ENCODE results near the gene DAD1. TPM values are rescaled to one million over a fixed set of nuclear protein-coding genes. Genes with fewer than 3 reads are reported as not detected.
"Not testable (repeated sequence)": the region's sequence is repeated elsewhere in the genome, so short reads cannot be mapped to it uniquely, and the experiment has no call there.

Gene DAD1
- total RNA-seq, 2 donors from 2014 or later, result 91.3 to 104 TPM

GRCh38 chr14:22569106-22569736, 19.8 kb downstream of the DAD1 start:
- Histone ChIP-seq H3K27ac (no peak overlapping the region), H3K4me1 (peaks cover 35% of the 10 kb centered on the region), H3K36me3 (replicated peaks in 1 of 2; ENCODE audit: insufficient read depth in 1 of 2, low read depth in 2 of 2) (peaks cover 0 to 13% of the 10 kb centered on the region in 2 donors), H3K9me3 (no peaks in the 10 kb centered on the region), H3K4me3 (no peak overlapping the region), H3K27me3 (no peaks in the 10 kb centered on the region)
- intact Hi-C loops (cut with DNase I), result loop anchor here (5.0 kb wide), 1 partner anchor 83 kb away; no protein-coding TSS in a partner anchor
- no peak for DNase-seq
- TF ChIP-seq CTCF (IDR thresholded peaks at IDR 0.05) (no peak), POLR2A (IDR thresholded peaks at IDR 0.05) (no peak)
- 70 to 78% methylated on average over 6 of the region's 6 CpGs for WGBS, 2 donors
- no peak for ATAC-seq

GRCh38 chr14:22567437-22567836, 21.6 kb downstream of the DAD1 start:
- ATAC-seq (no peak), DNase-seq (no peak)
- intact Hi-C loops (cut with DNase I), result loop anchor here (5.0 kb wide), 1 partner anchor 85 kb away; no protein-coding TSS in a partner anchor
- H3K27me3 ChIP-seq, result no peaks in the 10 kb centered on the region
- 70 to 88% methylated on average over 1 of the region's 1 CpG for WGBS, 2 donors
- peaks cover 34% of the 10 kb centered on the region for H3K4me1 ChIP-seq
- peaks cover 0 to 8% of the 10 kb centered on the region in 2 donors for H3K36me3 ChIP-seq (replicated peaks in 1 of 2; ENCODE audit: insufficient read depth in 1 of 2, low read depth in 2 of 2)
- H3K27ac ChIP-seq, result no peak overlapping the region
- TF ChIP-seq CTCF (IDR thresholded peaks at IDR 0.05), result no peak
- TF ChIP-seq POLR2A (IDR thresholded peaks at IDR 0.05), result no peak
- no peaks in the 10 kb centered on the region for H3K9me3 ChIP-seq
- H3K4me3 ChIP-seq, result no peak overlapping the region

GRCh38 chr14:22566845-22567244, 22.2 kb downstream of the DAD1 start:
- no peak overlapping the region for H3K27ac ChIP-seq
- peaks cover 34% of the 10 kb centered on the region for H3K4me1 ChIP-seq
- no peaks in the 10 kb centered on the region for H3K9me3 ChIP-seq
- TF ChIP-seq CTCF (IDR thresholded peaks at IDR 0.05) (no peak), POLR2A (IDR thresholded peaks at IDR 0.05) (no peak)
- no peak overlapping the region for H3K4me3 ChIP-seq
- intact Hi-C loops (cut with DNase I), result loop anchor here (5.0 kb wide), 1 partner anchor 85 kb away; no protein-coding TSS in a partner anchor
- DNase-seq (no peak), ATAC-seq (no peak)
- peaks cover 0 to 8% of the 10 kb centered on the region in 2 donors for H3K36me3 ChIP-seq (replicated peaks in 1 of 2; ENCODE audit: insufficient read depth in 1 of 2, low read depth in 2 of 2)
- WGBS, 2 donors, result 45% methylated on average over 2 of the region's 2 CpGs
- no peaks in the 10 kb centered on the region for H3K27me3 ChIP-seq

- intact Hi-C loops (cut with DNase I), result loop anchor here (5.0 kb wide), 1 partner anchor 86 kb away; no protein-coding TSS in a partner anchor
Measured at GRCh38 chr14:22566266-22566665, 22.8 kb downstream of the DAD1 start.

GRCh38 chr14:22565391-22565945, 23.6 kb downstream of the DAD1 start:
- Histone ChIP-seq H3K4me1 (peaks cover 39% of the 10 kb centered on the region), H3K36me3 (replicated peaks in 1 of 2; ENCODE audit: insufficient read depth in 1 of 2, low read depth in 2 of 2) (peaks cover 0 to 8% of the 10 kb centered on the region in 2 donors), H3K4me3 (no peak overlapping the region), H3K27ac (peak overlapping the region in 1 of 4 donors; percentile 13), H3K27me3 (no peaks in the 10 kb centered on the region), H3K9me3 (no peaks in the 10 kb centered on the region)
- DNase-seq, result no peak
- intact Hi-C loops (cut with DNase I), result loop anchor here (5.0 kb wide), 1 partner anchor 87 kb away; no protein-coding TSS in a partner anchor
- TF ChIP-seq POLR2A (IDR thresholded peaks at IDR 0.05) (no peak), CTCF (IDR thresholded peaks at IDR 0.05) (no peak)
- WGBS, 2 donors, result 84 to 88% methylated on average over 3 of the region's 3 CpGs
- no peak for ATAC-seq

More at GRCh38 chr14:22566266-22566665, 22.8 kb downstream of the DAD1 start:
- not testable (repeated sequence) for H3K4me3 ChIP-seq; H3K27ac ChIP-seq; H3K27me3 ChIP-seq; DNase-seq; ATAC-seq; H3K36me3 ChIP-seq (replicated peaks in 1 of 2; ENCODE audit: insufficient read depth in 1 of 2, low read depth in 2 of 2); H3K9me3 ChIP-seq
- H3K4me1 ChIP-seq, result peaks cover 38% of the 10 kb centered on the region
- 95% methylated on average over 9 of the region's 9 CpGs for WGBS, 2 donors
